ENCODE measurements around the gene TPCN2. TPM values are rescaled to one million over a fixed set of nuclear protein-coding genes. Genes with fewer than 3 reads are reported as not detected.
A peak's percentile ranks its signal among the peaks of the same experiment; 100 is the strongest.

The TPCN2 gene
- total and polyA plus RNA-seq, 12 donors: 3.4 to 19.2 (median 7.8) TPM

DNA sequence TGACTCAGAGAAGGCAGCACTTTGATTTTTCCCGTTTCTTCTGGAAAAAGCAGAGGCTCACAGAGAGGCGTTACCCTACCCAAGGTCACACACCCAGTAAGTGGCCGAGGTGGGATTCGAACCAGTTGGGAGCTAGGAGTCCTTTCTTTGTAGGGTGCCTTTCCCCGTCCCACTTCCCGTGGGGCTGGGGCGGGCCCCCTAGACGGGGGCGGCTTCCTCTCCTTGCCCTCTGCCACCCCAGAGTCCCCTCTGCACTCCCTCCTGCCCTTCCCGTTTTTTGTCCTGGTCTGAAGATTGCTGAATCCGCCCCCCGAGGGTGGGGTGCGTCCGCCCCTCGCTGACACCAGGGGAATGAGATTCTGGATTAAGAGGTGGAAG, 747 bp downstream of the TPCN2 start:
- intact Hi-C loops (cut with DNase I): loop anchor here in 6 of 10 donors (10.0 kb wide), 1 partner anchor 125 kb away; no protein-coding TSS in a partner anchor
- peaks cover 4 to 59% (median 47%) of the 10 kb centered on the region in 9 donors for H3K4me1 ChIP-seq
- DNase-seq: no peak

DNA sequence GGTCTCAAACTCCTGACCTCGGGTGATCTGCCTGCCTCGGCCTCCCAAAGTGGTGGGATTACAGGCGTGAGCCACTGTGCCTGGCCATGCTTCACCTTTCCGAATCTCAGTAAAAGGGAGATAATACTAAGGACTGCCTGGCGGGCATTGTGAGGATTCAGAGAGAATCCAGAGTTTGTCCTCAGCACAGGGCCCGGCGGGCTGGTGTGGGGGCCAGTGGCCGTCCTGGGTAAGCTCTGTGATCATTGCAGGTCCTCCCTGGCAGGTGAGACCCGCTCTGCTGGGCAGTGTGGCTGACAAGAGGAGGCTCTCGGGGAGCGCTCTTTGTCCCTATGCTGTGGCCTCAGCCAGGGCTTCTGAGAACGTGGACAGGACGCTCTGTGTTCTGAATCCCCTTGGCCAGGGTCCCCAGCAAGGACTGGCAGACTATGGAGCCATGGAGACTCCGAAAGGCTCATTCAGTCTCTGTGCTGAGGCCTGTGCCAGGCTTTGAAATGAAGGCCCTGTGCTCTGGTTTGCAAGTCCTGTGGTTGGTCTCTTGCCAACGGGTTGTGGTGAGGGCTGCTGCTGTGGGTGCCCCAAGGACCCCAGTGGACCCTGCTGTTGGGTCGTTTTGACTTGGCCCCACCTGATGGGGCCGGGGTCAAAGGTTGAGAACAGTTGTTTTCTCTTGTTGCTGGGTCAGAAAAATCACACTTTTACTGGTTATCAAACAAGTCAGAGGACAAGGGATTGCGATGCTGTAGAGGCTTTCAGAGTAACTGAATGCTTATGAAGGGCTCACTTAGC, 2.1 kb downstream of the TPCN2 start:
- Histone ChIP-seq H3K4me1 (peaks cover 4 to 59% (median 47%) of the 10 kb centered on the region in 9 donors), H3K36me3 (peaks cover 0 to 22% (median 9%) of the 10 kb centered on the region in 9 donors), H3K27me3 (no peaks in the 10 kb centered on the region), H3K9me3 (no peaks in the 10 kb centered on the region), H3K27ac (peak overlapping the region in 6 of 10 donors; percentile 39 to 96 (median 92)), H3K4me3 (no peak overlapping the region)
- peak in 1 of 8 donors; percentile 2 for ATAC-seq
- TF ChIP-seq, protein P1, sequence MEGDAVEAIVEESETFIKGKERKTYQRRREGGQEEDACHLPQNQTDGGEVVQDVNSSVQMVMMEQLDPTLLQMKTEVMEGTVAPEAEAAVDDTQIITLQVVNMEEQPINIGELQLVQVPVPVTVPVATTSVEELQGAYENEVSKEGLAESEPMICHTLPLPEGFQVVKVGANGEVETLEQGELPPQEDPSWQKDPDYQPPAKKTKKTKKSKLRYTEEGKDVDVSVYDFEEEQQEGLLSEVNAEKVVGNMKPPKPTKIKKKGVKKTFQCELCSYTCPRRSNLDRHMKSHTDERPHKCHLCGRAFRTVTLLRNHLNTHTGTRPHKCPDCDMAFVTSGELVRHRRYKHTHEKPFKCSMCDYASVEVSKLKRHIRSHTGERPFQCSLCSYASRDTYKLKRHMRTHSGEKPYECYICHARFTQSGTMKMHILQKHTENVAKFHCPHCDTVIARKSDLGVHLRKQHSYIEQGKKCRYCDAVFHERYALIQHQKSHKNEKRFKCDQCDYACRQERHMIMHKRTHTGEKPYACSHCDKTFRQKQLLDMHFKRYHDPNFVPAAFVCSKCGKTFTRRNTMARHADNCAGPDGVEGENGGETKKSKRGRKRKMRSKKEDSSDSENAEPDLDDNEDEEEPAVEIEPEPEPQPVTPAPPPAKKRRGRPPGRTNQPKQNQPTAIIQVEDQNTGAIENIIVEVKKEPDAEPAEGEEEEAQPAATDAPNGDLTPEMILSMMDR (IDR thresholded peaks at IDR 0.05): no peak
- intact Hi-C loops (cut with DNase I): no loop called here
- DNase-seq: no peak
- 84 to 87% methylated on average over 18 of the region's 18 CpGs for WGBS, 2 donors

More for the DNA sequence above, 747 bp downstream of the TPCN2 start:
- TF ChIP-seq, protein P1 (IDR thresholded peaks at IDR 0.05): no peak
- H3K9me3 ChIP-seq: no peaks in the 10 kb centered on the region
- H3K27ac ChIP-seq: peak overlapping the region; percentile 66 to 99 (median 93)
- peak in 5 of 8 donors; percentile 1 to 28 (median 5) for ATAC-seq
- no peaks in the 10 kb centered on the region for H3K27me3 ChIP-seq
- 23 to 27% methylated on average over 15 of the region's 15 CpGs for WGBS, 2 donors
- peaks cover 0 to 8% (median 2%) of the 10 kb centered on the region in 9 donors for H3K36me3 ChIP-seq
- H3K4me3 ChIP-seq: peak overlapping the region; percentile 88 to 99 (median 94)

DNA sequence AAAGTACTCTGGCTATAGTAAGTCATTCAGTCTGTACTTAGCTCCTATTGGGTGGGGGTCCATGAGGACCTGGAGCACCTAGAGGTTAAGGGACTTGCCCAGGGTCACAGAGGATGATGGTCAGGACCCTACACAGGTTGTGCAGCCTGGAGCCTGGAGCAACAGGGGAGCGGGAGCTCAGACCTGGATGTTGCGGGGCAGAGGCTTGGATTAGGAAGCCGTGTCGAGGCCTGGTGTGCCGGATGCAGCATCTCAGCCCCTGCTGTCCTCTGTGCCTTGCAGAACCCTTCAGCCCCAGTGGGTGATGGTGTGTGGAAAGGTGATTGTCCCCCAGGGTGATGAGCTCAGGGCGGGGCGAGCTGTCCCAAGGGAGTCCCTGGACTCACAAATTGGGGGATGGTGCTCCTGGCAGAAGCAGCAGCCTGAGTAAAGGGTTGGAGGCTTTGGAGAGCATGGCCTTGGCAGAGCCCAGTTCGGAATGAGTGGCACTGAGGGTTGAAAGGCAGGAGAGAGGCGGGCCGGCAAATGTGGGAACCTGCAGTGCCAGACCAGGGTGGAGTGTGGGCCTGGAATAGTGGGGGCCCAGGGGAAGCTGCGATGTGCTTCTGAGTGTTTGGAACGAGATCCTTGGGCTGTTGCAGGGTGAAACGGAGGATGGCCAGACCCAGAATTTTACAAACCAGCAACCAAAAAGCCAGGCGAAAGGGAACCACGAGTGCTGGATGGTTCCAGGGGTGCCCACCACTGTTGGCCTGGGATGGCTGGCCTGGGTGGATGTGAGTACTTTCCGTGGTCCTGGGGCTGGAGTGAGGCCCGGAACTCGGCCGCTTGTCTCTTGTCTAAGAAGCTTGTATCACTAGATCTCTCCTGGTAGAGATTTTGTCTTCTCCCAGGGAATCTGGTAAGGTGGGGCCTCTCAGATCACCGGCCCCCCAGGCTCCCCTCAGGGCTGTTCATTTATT, 2.9 kb downstream of the TPCN2 start:
- Histone ChIP-seq H3K9me3 (no peaks in the 10 kb centered on the region), H3K36me3 (peaks cover 0 to 25% (median 9%) of the 10 kb centered on the region in 9 donors), H3K4me1 (peaks cover 4 to 66% (median 47%) of the 10 kb centered on the region in 9 donors), H3K4me3 (no peak overlapping the region), H3K27ac (peak overlapping the region in 7 of 10 donors; percentile 28 to 96 (median 90)), H3K27me3 (no peaks in the 10 kb centered on the region)
- intact Hi-C loops (cut with DNase I): no loop called here
- peak in 2 of 8 donors; percentile 8 to 34 for ATAC-seq
- TF ChIP-seq, protein P1 (IDR thresholded peaks at IDR 0.05): no peak
- 79 to 81% methylated on average over 20 of the region's 20 CpGs for WGBS, 2 donors
- DNase-seq: no peak

All from heart right ventricle (tissue), 16 donors.